ENCODE data around the gene JPT1.

GRCh38 chr17:75182319-75182568, 27.9 kb upstream of the JPT1 start:
- TF ChIP-seq CTCF (IDR thresholded peaks at IDR 0.05; ENCODE audit: low read depth, low read length, poor library complexity, severe bottlenecking) (no peak), EZH2phosphoT487 (IDR thresholded peaks at IDR 0.05; ENCODE audit: borderline replicate concordance, low read length) (no peak)
